OCI-LY1 (cell line): ENCODE data around the gene TMC6.
"Not testable (repeated sequence)": the region's sequence is repeated elsewhere in the genome, so short reads cannot be mapped to it uniquely, and the experiment has no call there.

ENCODE experiments used
- H2AFZ ChIP-seq: fragments of 200-600 bp; sonication (generic), shearing (Covaris generic); 2 replicates; pipeline ENCODE4 v1.6.0; 2014; ENCODE audit warnings: antibody characterized with exemption, mild to moderate bottlenecking, low read length
- H3F3A ChIP-seq: fragments of 200-600 bp; sonication (generic), shearing (Covaris generic); 2 replicates; pipeline ENCODE4 v1.6.0; 2014; ENCODE audit warnings: mild to moderate bottlenecking, antibody characterized with exemption, low read length, moderate library complexity; ENCODE audit not compliant: insufficient read depth
- H3K27ac ChIP-seq: fragments of 200-600 bp; sonication (generic); 2 replicates; pipeline ENCODE4 v1.5.1; 2014; ENCODE audit warnings: low read length, mixed run types, mild to moderate bottlenecking, low read depth; ENCODE audit not compliant: poor library complexity, severe bottlenecking
- H3K27me3 ChIP-seq: fragments of 200-600 bp; sonication (generic); 2 replicates; pipeline ENCODE4 v1.6.0; 2014; ENCODE audit warnings: antibody characterized with exemption, mild to moderate bottlenecking, low read length, moderate library complexity; ENCODE audit not compliant: insufficient read depth
- H3K36me3 ChIP-seq: fragments of 200-600 bp; sonication (generic); 2 replicates; pipeline ENCODE4 v1.6.1; 2014; ENCODE audit warnings: mild to moderate bottlenecking, antibody characterized with exemption, low read length, moderate library complexity, mixed read lengths; ENCODE audit not compliant: insufficient read depth
- H3K4me1 ChIP-seq: fragments of 200-600 bp; sonication (generic); 2 replicates; pipeline ENCODE4 v1.5.1; 2014; ENCODE audit warnings: mild to moderate bottlenecking, low read length, moderate library complexity; ENCODE audit not compliant: insufficient read depth, severe bottlenecking
- H3K4me2 ChIP-seq: fragments of 200-600 bp; sonication (generic), shearing (Covaris generic); 2 replicates; pipeline ENCODE4 v1.6.1; 2014; ENCODE audit warnings: low read length
- H3K4me3 ChIP-seq: fragments of 200-600 bp; sonication (generic); 2 replicates; pipeline ENCODE4 v1.5.1; 2014; ENCODE audit warnings: low read length, low read depth, mild to moderate bottlenecking, mixed read lengths; ENCODE audit not compliant: poor library complexity, severe bottlenecking
- H3K79me2 ChIP-seq: fragments of 200-600 bp; shearing (Covaris generic); 2 replicates; pipeline ENCODE4 v1.6.1; 2016; ENCODE audit warnings: mixed run types, low read length, mixed read lengths; ENCODE audit not compliant: insufficient read depth
- H3K9ac ChIP-seq: fragments of 200-600 bp; sonication (generic), shearing (Covaris generic); 2 replicates; pipeline ENCODE4 v1.6.1; 2014; ENCODE audit warnings: mild to moderate bottlenecking, low read length, mixed read lengths
- H3K9me2 ChIP-seq: fragments of 200-600 bp; sonication (generic), shearing (Covaris generic); 2 replicates; pipeline ENCODE4 v1.6.1; 2014; ENCODE audit warnings: low read depth, mild to moderate bottlenecking, low read length, mixed read lengths
- H3K9me3 ChIP-seq: fragments of 200-600 bp; shearing (Covaris generic); 2 replicates; pipeline ENCODE4 v1.6.1; 2014; ENCODE audit warnings: low read length, mixed read lengths
- H4K20me1 ChIP-seq: fragments of 200-600 bp; sonication (generic), shearing (Covaris generic); 2 replicates; pipeline ENCODE4 v1.6.0; 2016; ENCODE audit warnings: mild to moderate bottlenecking, low read length; ENCODE audit not compliant: insufficient read depth
- EZH2 ChIP-seq: fragments of 200-600 bp; sonication (generic), shearing (Covaris generic); IDR thresholded peaks from 2 replicates; pipeline ENCODE4 v1.8.0; 2017; ENCODE audit warnings: borderline replicate concordance, mixed run types, mild to moderate bottlenecking, antibody characterized with exemption, low read length, moderate library complexity, mixed read lengths
- TF ChIP-seq, protein P1 (sequence below): fragments of 200-600 bp; sonication (generic), shearing (Covaris generic); IDR thresholded peaks from 2 replicates; pipeline ENCODE4 v1.5.1; 2017; ENCODE audit warnings: mild to moderate bottlenecking, antibody characterized with exemption, low read length, moderate library complexity, mixed read lengths

TMC6 gene

DNA sequence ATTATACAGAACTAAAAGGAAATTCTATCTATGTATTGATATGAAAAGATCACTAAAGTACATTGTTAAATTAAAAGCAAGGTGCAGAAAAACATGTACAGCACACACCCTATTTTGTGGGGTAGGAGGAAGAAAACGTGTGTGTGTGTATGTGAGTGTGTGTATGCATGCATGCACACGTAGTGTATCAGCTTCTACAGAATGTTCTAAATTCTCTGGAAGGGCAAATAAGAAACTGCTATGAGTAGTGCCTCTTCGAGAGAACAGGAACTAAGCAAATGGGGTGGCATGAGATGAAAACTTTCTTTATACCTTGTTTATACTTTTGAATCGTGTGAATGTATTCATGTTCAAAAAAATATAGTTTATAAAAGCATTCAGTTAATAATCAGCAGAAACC, 58.9 kb downstream of the TMC6 start:
- no peaks in the 10 kb centered on the region for H3K4me1 ChIP-seq
- no peaks in the 10 kb centered on the region for H4K20me1 ChIP-seq
- H3K9ac ChIP-seq: no peak overlapping the region
- no peak overlapping the region for H2AFZ ChIP-seq
- no peak overlapping the region for H3K27ac ChIP-seq
- no peaks in the 10 kb centered on the region for H3K9me2 ChIP-seq
- H3K4me3 ChIP-seq: no peak overlapping the region
- no peak overlapping the region for H3K4me2 ChIP-seq
- H3K79me2 ChIP-seq: no peaks in the 10 kb centered on the region
- H3K9me3 ChIP-seq: no peaks in the 10 kb centered on the region
- peaks cover 8% of the 10 kb centered on the region; the same call in 1 of the 2 replicates for H3K36me3 ChIP-seq
- no peaks in the 10 kb centered on the region for H3K27me3 ChIP-seq
- TF ChIP-seq, protein P1, sequence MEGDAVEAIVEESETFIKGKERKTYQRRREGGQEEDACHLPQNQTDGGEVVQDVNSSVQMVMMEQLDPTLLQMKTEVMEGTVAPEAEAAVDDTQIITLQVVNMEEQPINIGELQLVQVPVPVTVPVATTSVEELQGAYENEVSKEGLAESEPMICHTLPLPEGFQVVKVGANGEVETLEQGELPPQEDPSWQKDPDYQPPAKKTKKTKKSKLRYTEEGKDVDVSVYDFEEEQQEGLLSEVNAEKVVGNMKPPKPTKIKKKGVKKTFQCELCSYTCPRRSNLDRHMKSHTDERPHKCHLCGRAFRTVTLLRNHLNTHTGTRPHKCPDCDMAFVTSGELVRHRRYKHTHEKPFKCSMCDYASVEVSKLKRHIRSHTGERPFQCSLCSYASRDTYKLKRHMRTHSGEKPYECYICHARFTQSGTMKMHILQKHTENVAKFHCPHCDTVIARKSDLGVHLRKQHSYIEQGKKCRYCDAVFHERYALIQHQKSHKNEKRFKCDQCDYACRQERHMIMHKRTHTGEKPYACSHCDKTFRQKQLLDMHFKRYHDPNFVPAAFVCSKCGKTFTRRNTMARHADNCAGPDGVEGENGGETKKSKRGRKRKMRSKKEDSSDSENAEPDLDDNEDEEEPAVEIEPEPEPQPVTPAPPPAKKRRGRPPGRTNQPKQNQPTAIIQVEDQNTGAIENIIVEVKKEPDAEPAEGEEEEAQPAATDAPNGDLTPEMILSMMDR: no peak
- no peak for TF ChIP-seq EZH2
- H3F3A ChIP-seq: no peaks in the 10 kb centered on the region

DNA sequence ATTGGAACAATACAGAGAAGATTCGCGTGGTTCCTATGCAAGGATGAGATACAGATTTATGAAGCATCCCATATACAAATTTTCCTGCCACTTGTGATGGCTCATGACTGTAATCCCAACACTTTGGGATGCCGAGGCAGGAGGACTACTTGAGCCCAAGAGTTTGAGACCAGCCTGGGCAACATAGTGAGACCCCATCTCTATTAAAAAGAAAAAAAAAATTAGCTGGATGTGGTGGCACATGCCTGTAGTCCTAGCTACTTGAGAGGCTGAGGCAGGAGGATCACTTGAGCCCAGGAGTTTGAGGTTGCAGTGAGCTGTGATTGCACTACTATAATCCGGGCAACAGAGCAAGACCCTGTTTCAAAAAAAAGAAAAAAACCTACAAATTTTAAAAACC, 61.6 kb downstream of the TMC6 start:
- H4K20me1 ChIP-seq, H3K27ac ChIP-seq, H3K36me3 ChIP-seq, H3K9ac ChIP-seq, H3K4me1 ChIP-seq, H3K4me3 ChIP-seq, H3F3A ChIP-seq, H2AFZ ChIP-seq, H3K79me2 ChIP-seq, H3K4me2 ChIP-seq, H3K9me3 ChIP-seq, H3K27me3 ChIP-seq, H3K9me2 ChIP-seq: not testable (repeated sequence)

DNA sequence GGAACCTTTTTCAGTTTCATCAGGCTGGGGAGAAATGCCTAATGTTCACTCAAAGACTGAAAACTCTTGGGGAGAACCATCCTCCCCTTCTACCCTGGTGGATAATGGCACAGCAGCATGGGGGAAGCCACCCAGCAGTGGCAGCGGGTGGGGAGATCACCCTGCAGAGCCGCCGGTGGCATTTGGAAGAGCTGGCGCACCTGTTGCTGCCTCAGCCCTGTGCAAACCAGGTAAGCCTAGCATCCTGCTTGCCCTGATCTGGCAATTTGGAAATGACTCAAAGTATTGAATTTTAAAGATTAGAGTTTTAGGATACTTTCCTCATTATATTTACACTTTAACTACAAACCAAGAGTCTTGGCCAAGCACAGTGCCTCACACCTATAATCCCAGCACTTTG, 63.8 kb downstream of the TMC6 start:
- TF ChIP-seq, protein P1: no peak
- TF ChIP-seq EZH2: no peak
- H3F3A ChIP-seq: no peaks in the 10 kb centered on the region
- H3K36me3 ChIP-seq: no peaks in the 10 kb centered on the region; the same call in 1 of the 2 replicates

DNA sequence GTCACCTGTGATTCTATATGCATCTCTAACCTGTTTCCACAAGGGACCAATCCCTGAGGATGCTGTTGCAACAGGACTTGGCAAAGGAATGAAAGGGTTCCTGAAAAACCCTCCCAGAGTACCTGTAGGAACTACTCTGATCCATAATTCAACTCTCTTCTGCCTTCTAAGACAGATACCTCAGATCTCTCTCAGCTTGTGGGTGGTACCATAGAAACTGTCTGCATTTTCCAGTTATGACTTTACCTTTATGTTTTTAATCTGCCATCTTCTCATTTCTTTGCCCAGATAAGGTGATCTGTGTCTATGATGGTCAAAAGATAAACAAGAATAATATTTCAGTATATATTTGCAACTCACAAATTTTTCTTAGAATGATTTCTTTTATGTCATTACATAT, 65.1 kb downstream of the TMC6 start:
- Histone ChIP-seq H4K20me1 (no peaks in the 10 kb centered on the region), H3K27ac (no peak overlapping the region), H2AFZ (no peak overlapping the region), H3K4me1 (no peaks in the 10 kb centered on the region), H3K27me3 (no peaks in the 10 kb centered on the region), H3K36me3 (no peaks in the 10 kb centered on the region; the same call in 1 of the 2 replicates), H3K4me2 (no peak overlapping the region), H3K9me2 (no peaks in the 10 kb centered on the region), H3K79me2 (no peaks in the 10 kb centered on the region), H3K9ac (no peak overlapping the region), H3F3A (no peaks in the 10 kb centered on the region), H3K4me3 (no peak overlapping the region), H3K9me3 (no peaks in the 10 kb centered on the region)
- no peak for TF ChIP-seq EZH2
- TF ChIP-seq, protein P1: no peak

More for the DNA sequence above, 63.8 kb downstream of the TMC6 start:
- Histone ChIP-seq H3K9me2 (no peaks in the 10 kb centered on the region), H4K20me1 (no peaks in the 10 kb centered on the region), H3K9ac (no peak overlapping the region), H3K4me2 (no peak overlapping the region), H3K27ac (no peak overlapping the region), H3K79me2 (no peaks in the 10 kb centered on the region), H3K4me3 (no peak overlapping the region), H3K9me3 (no peaks in the 10 kb centered on the region), H3K4me1 (no peaks in the 10 kb centered on the region), H3K27me3 (no peaks in the 10 kb centered on the region), H2AFZ (no peak overlapping the region)
